Endodermal cell (in vitro differentiated cells): ENCODE data around the gene CD6. TPM values are rescaled to one million over a fixed set of nuclear protein-coding genes. Genes with fewer than 3 reads are reported as not detected.

Experiments used
- DNase-seq: peaks from one replicate; pipeline ENCODE4 v3.0.0-alpha.2; 2017
- H3K27ac ChIP-seq: 2 replicates; pipeline ENCODE4 v1.5.1; 2013; ENCODE audit warnings: mild to moderate bottlenecking, low read depth, low read length, moderate library complexity
- H3K27me3 ChIP-seq: 2 replicates; pipeline ENCODE4 v1.6.1; 2013; ENCODE audit warnings: mild to moderate bottlenecking, low read length, moderate library complexity; ENCODE audit not compliant: insufficient read depth, control insufficient read depth, poor library complexity, severe bottlenecking
- H3K36me3 ChIP-seq: 2 replicates; pipeline ENCODE4 v1.7.0; 2013; ENCODE audit warnings: mild to moderate bottlenecking, low read length, moderate library complexity; ENCODE audit not compliant: control insufficient read depth, insufficient read depth
- H3K4me1 ChIP-seq: one replicate; pipeline ENCODE4 v1.7.0; 2013; ENCODE audit warnings: low read length; ENCODE audit not compliant: control insufficient read depth, insufficient read depth
- H3K4me3 ChIP-seq: 2 replicates; pipeline ENCODE4 v1.5.1; 2013; ENCODE audit warnings: mild to moderate bottlenecking, low read length, moderate library complexity
- H3K9ac ChIP-seq: 2 replicates; pipeline ENCODE4 v1.6.1; 2013; ENCODE audit warnings: mild to moderate bottlenecking, low read length, moderate library complexity; ENCODE audit not compliant: poor library complexity, severe bottlenecking; ENCODE audit errors: extremely low read depth
- H3K9me3 ChIP-seq: 2 replicates; pipeline ENCODE4 v1.6.1; 2013; ENCODE audit warnings: mild to moderate bottlenecking, low read length, moderate library complexity; ENCODE audit not compliant: control insufficient read depth
- H3K27ac Mint-ChIP-seq: 2 replicates; pipeline ENCODE4 v1.8.0; 2020; ENCODE audit warnings: mixed read lengths
- H3K27me3 Mint-ChIP-seq: 2 replicates; pipeline ENCODE4 v1.8.0; 2021; ENCODE audit warnings: mild to moderate bottlenecking, mixed read lengths; ENCODE audit not compliant: insufficient read depth
- H3K36me3 Mint-ChIP-seq: 2 replicates; pipeline ENCODE4 v1.8.0; 2020; ENCODE audit warnings: low read depth, mixed read lengths
- H3K4me1 Mint-ChIP-seq: 2 replicates; pipeline ENCODE4 v1.8.0; 2020; ENCODE audit warnings: mixed read lengths
- H3K4me3 Mint-ChIP-seq: 2 replicates; pipeline ENCODE4 v1.8.0; 2020; ENCODE audit warnings: mild to moderate bottlenecking, moderate library complexity, mixed read lengths
- H3K9me3 Mint-ChIP-seq: 2 replicates; pipeline ENCODE4 v1.8.0; 2020; ENCODE audit warnings: mild to moderate bottlenecking, mixed read lengths
- CTCF ChIP-seq: fragments of 200-600 bp; sonication (generic); conservative IDR thresholded peaks from 2 replicates; pipeline ENCODE4 v1.5.0; 2021; ENCODE audit warnings: antibody characterized with exemption, mild to moderate bottlenecking
- WGBS, 2 experiments: methylation state at CpG; one replicate each; pipeline versions ENCODE4 v1.1.5 to v1.1.7; 2013; ENCODE audit warnings: missing lambda C conversion rate in 2 of 2, mixed read lengths in 1 of 2; ENCODE audit not compliant: insufficient coverage in 1 of 2, insufficient read length in 1 of 2; 5-methylcytosine and 5-hydroxymethylcytosine counted together
- total RNA-seq, 2 donors: library from RNA; stranded (reverse); fragmentation: NEBNext Ultra II Directional in 1 of 2; extraction: Animal tissue kit (Norgen Biotek cat#: 25700) in 1 of 2; gene quantifications; 2 replicates in 1 of 2; 3 replicates in 1 of 2; pipeline ENCODE4 v1.2.1, GENCODE V29; 2021

CD6 gene
- total RNA-seq, 2 donors from 2014 or later, result 1.5 to 1.6 TPM

DNA sequence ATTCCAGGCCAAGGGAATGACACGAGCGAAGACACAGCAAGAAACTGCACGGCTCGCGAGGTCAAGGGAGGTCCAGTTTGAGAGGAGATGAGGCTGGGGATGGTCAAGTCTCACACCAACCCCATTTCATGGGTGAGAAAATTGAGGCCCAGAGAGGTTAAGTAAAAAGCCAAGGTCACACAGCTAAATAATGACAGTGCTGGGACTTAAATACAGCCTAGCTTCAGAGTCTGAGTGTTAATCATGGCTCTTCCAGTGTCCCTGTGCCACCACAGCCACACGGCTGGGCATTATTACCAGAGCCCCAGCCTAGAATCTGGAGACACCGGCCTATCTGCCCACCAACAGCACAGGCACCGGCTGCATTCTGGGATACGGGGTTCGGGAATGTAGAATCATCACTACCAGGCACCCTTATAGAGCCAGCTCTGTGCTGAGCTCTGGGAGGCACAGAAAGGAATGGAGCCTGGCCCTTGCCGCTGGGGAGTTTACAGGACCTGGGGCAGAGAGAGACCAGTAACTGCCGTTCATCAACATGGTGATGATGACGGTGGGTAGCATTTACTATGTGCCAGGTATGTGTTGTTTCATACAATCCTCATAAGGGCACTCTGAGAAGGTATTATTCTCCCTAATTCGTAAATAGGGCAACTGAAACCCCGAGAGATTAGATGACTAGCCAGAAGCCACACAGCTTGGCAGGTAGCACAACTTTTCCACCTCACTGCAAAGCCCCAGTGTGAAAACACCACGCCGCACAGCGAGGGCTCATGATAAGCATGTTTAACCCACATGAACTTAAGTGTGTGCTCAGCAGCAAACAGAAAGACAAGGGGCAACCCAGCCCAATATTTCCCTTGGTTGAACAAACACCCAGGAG, 51.8 kb downstream of the CD6 start:
- no peak overlapping the region for H3K4me3 ChIP-seq
- H3K4me3 Mint-ChIP-seq, result no peak overlapping the region
- no peak for DNase-seq
- no peak overlapping the region for H3K27ac Mint-ChIP-seq
- H3K36me3 ChIP-seq, result no peaks in the 10 kb centered on the region
- H3K27me3 Mint-ChIP-seq, result peaks cover 79% of the 10 kb centered on the region
- H3K9me3 Mint-ChIP-seq, result no peaks in the 10 kb centered on the region
- 83 to 91% methylated on average over 18 of the region's 18 CpGs for WGBS, 2 experiments
- no peaks in the 10 kb centered on the region for H3K4me1 ChIP-seq
- peaks cover 7% of the 10 kb centered on the region for H3K4me1 Mint-ChIP-seq
- H3K36me3 Mint-ChIP-seq, result no peaks in the 10 kb centered on the region
- peaks cover 57% of the 10 kb centered on the region for H3K27me3 ChIP-seq
- no peak for TF ChIP-seq CTCF
- no peak overlapping the region for H3K27ac ChIP-seq
- H3K9me3 ChIP-seq, result no peaks in the 10 kb centered on the region
- no peak overlapping the region for H3K9ac ChIP-seq

DNA sequence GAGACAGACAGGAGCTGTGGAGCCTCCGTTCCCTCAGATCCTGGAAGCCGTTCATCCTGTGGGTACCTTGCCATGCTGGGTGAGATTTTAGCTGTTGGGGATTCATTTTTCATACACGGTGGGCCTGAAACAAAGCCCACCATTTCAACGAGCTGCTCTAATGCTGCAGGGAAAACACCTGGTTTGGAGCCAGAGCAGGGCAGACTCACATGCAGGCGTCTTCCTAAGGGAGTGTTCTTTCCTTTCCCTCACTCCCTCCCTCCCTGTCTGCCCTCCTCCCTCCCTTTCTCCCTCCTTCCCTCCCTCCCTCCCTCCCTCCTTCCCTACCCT, 52.5 kb downstream of the CD6 start:
- H3K27ac Mint-ChIP-seq, result no peak overlapping the region
- TF ChIP-seq CTCF, result no peak

DNA sequence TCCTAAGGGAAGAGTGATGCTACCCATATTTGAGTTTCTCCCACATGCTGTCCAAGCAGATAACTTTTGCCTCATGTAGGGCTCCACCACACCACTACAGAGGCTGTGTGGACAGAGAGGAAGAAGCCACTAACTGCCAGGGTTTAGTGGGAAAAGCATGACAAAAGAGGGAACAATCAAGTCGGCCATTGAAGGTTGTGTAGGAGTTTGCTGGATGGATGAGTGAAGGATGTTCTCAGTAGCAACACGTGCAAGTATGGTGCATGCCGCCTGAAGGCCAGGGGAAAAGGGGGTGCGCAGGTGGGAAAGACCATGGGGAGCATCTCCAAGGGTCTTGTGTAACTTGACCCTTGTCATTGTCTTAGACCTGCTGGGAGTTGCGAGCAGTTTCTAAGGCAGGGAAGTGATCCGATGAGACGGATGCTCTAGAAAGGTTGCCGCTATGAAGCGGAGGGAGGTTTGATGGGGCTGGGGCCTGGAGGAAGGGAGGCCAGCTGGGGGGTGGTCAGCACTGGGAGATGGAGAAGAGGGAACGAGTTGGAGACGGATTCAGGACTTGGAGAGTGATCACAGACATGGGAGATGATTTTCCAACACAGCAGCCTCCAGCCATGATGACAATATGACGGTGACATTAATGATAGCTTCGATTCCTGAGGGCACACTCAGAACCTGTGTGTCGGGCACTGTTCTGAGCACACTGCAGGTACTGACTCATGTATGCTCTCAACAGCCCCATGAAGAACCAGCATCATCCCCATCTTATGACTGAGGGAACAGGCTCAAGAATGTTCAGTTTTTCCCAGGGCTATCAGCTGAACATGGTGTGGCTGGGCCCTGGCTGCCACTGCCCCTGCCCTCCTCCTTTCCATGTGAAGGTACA, 53.7 kb downstream of the CD6 start:
- H3K9me3 Mint-ChIP-seq, result no peaks in the 10 kb centered on the region
- no peak overlapping the region for H3K4me3 Mint-ChIP-seq
- no peaks in the 10 kb centered on the region for H3K36me3 Mint-ChIP-seq
- Histone ChIP-seq H3K9ac (no peak overlapping the region), H3K9me3 (no peaks in the 10 kb centered on the region), H3K27ac (no peak overlapping the region), H3K36me3 (no peaks in the 10 kb centered on the region), H3K4me1 (no peaks in the 10 kb centered on the region), H3K27me3 (peaks cover 40% of the 10 kb centered on the region), H3K4me3 (no peak overlapping the region)
- H3K27me3 Mint-ChIP-seq, result peaks cover 64% of the 10 kb centered on the region
- H3K4me1 Mint-ChIP-seq, result peaks cover 7% of the 10 kb centered on the region
- DNase-seq, result no peak
- H3K27ac Mint-ChIP-seq, result no peak overlapping the region
- no peak for TF ChIP-seq CTCF
- 86 to 89% methylated on average over 11 to 14 of the region's 14 CpGs for WGBS, 2 experiments

More for the DNA sequence above, 52.5 kb downstream of the CD6 start:
- Mint-ChIP-seq H3K4me3 (no peak overlapping the region), H3K4me1 (peaks cover 7% of the 10 kb centered on the region), H3K9me3 (no peaks in the 10 kb centered on the region), H3K36me3 (no peaks in the 10 kb centered on the region), H3K27me3 (peaks cover 75% of the 10 kb centered on the region)
- no peak for DNase-seq
- no peak overlapping the region for H3K27ac ChIP-seq
- 84 to 92% methylated on average over 2 to 5 of the region's 5 CpGs for WGBS, 2 experiments
- no peak overlapping the region for H3K9ac ChIP-seq
- H3K4me3 ChIP-seq, result no peak overlapping the region
- H3K27me3 ChIP-seq, result peaks cover 51% of the 10 kb centered on the region
- no peaks in the 10 kb centered on the region for H3K4me1 ChIP-seq
- no peaks in the 10 kb centered on the region for H3K9me3 ChIP-seq
- H3K36me3 ChIP-seq, result no peaks in the 10 kb centered on the region
